ENCODE data around the gene ZNF277. TPM values are rescaled to one million over a fixed set of nuclear protein-coding genes. Genes with fewer than 3 reads are reported as not detected.

The ZNF277 gene
- total RNA-seq, 1 experiment from 2014 or later: 21.3 TPM

DNA sequence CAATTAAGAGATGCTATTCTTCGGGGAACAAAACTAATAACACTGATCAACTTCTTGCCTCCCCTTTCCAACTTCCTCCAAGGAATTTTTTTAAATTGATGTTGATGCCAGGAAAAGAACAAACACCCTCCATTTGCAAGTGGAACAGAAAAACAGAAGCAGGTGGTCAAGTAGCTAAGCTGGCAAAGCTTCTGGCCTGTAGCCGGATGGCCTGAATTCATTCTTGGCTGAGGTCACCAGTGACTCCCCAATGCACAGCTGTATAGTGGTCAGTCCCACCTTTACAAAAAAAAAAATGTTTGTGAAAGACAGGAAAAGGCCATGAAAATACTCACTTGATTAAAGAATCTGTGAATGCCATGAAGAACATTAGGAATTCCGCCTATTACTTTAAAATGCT is 39.3 kb upstream of the ZNF277 start (continued):
- no peak for TF ChIP-seq TCF7L2 (IDR thresholded peaks at IDR 0.05; ENCODE audit: borderline replicate concordance, extremely low read depth, insufficient read depth, insufficient read length)
- TF ChIP-seq, protein P1, sequence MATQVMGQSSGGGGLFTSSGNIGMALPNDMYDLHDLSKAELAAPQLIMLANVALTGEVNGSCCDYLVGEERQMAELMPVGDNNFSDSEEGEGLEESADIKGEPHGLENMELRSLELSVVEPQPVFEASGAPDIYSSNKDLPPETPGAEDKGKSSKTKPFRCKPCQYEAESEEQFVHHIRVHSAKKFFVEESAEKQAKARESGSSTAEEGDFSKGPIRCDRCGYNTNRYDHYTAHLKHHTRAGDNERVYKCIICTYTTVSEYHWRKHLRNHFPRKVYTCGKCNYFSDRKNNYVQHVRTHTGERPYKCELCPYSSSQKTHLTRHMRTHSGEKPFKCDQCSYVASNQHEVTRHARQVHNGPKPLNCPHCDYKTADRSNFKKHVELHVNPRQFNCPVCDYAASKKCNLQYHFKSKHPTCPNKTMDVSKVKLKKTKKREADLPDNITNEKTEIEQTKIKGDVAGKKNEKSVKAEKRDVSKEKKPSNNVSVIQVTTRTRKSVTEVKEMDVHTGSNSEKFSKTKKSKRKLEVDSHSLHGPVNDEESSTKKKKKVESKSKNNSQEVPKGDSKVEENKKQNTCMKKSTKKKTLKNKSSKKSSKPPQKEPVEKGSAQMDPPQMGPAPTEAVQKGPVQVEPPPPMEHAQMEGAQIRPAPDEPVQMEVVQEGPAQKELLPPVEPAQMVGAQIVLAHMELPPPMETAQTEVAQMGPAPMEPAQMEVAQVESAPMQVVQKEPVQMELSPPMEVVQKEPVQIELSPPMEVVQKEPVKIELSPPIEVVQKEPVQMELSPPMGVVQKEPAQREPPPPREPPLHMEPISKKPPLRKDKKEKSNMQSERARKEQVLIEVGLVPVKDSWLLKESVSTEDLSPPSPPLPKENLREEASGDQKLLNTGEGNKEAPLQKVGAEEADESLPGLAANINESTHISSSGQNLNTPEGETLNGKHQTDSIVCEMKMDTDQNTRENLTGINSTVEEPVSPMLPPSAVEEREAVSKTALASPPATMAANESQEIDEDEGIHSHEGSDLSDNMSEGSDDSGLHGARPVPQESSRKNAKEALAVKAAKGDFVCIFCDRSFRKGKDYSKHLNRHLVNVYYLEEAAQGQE (IDR thresholded peaks at IDR 0.05; ENCODE audit: low read depth): no peak
- TF ChIP-seq, protein P2, sequence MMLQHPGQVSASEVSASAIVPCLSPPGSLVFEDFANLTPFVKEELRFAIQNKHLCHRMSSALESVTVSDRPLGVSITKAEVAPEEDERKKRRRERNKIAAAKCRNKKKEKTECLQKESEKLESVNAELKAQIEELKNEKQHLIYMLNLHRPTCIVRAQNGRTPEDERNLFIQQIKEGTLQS (IDR thresholded peaks at IDR 0.05): no peak
- no peak for TF ChIP-seq ZNF274 (IDR thresholded peaks at IDR 0.05; ENCODE audit: low read depth, low read length)
- TF ChIP-seq ZFX (IDR thresholded peaks at IDR 0.05): no peak
- no peak for TF ChIP-seq EZH2 (IDR thresholded peaks at IDR 0.05)
- TF ChIP-seq JUND (IDR thresholded peaks at IDR 0.05): no peak
- TF ChIP-seq CEBPB (IDR thresholded peaks at IDR 0.05; ENCODE audit: low read depth): no peak
- no peak for TF ChIP-seq POLR2AphosphoS5 (IDR thresholded peaks at IDR 0.05; ENCODE audit: low read depth, low read length)

DNA sequence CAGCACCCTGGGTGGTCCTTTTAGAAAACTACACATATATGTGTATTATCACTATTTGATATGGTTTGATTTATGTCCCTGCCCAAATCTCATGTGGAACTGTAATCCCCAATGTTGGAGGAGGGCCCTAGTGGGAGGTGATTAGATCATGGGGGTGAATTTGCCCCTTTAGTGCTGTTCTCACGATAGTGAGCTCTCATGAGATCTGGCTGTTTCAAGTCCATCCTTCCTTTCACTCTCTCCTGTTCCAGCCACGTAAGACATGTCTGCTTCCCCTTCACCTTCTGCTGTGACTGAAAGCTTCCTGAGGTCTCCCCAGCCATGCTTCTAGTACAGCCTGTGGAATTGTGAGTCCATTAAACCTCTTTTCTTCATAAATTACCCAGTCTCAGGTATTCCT is 37.6 kb upstream of the ZNF277 start:
- DNase-seq (ENCODE audit: low read depth, low spot score) (no peak), ATAC-seq (no peak)
- H2AFZ ChIP-seq (ENCODE audit: low read depth, low read length, poor library complexity, severe bottlenecking): no peak overlapping the region
- no peaks in the 10 kb centered on the region for H3K9me2 ChIP-seq (ENCODE audit: insufficient read depth)
- RAD21 ChIA-PET (ENCODE audit: low non-redundant PET in 1 of 2, low total read pairs in 2 of 2, uncharacterized antibody in 2 of 2, unreplicated experiment in 2 of 2): no interaction called here
- H3K4me3 ChIP-seq (replicated peaks in 1 of 2; ENCODE audit: low read depth in 1 of 2, low read length in 2 of 2): no peak overlapping the region
- H3K9me3 ChIP-seq (ENCODE audit: control insufficient read depth in 1 of 2, insufficient read depth in 1 of 2, low read depth in 1 of 2, low read length in 2 of 2): no peaks in the 10 kb centered on the region
- no peak overlapping the region for H3K4me2 ChIP-seq (ENCODE audit: low read length)
- BruUV-seq (replicated peaks): no TSS peak
- no peaks in the 10 kb centered on the region for H3K79me2 ChIP-seq (ENCODE audit: insufficient read depth, low read length)
- intact Hi-C loops (cut with micrococcal nuclease): no loop called here
- H3K9ac ChIP-seq (ENCODE audit: low read length): no peak overlapping the region
- H3K36me3 ChIP-seq (ENCODE audit: control insufficient read depth in 1 of 2, insufficient read depth in 2 of 2, low read length in 2 of 2): no peaks in the 10 kb centered on the region
- H4K20me1 ChIP-seq (ENCODE audit: insufficient read depth): no peaks in the 10 kb centered on the region
- no peak overlapping the region for H3K27ac ChIP-seq (ENCODE audit: low read depth, low read length)
- H3K4me1 ChIP-seq (ENCODE audit: control insufficient read depth in 1 of 2, insufficient read depth in 2 of 2, low read length in 2 of 2): no peaks in the 10 kb centered on the region
- CTCF ChIA-PET: no interaction called here
- no peaks in the 10 kb centered on the region for H3K27me3 ChIP-seq (ENCODE audit: insufficient read depth, low read length)
- no peak for TF ChIP-seq TCF7L2 (IDR thresholded peaks at IDR 0.05; ENCODE audit: borderline replicate concordance, extremely low read depth, insufficient read depth, insufficient read length)
- TF ChIP-seq RAD21 (IDR thresholded peaks at IDR 0.05; ENCODE audit: low read depth): no peak
- TF ChIP-seq, protein P1 (IDR thresholded peaks at IDR 0.05; ENCODE audit: low read depth): no peak
- TF ChIP-seq CEBPB (IDR thresholded peaks at IDR 0.05; ENCODE audit: low read depth): no peak
- TF ChIP-seq FOSL1 (IDR thresholded peaks at IDR 0.05; ENCODE audit: low read depth): no peak
- TF ChIP-seq JUND (IDR thresholded peaks at IDR 0.05): no peak
- no peak for TF ChIP-seq ZNF274 (IDR thresholded peaks at IDR 0.05; ENCODE audit: low read depth, low read length)
- TF ChIP-seq SP1 (IDR thresholded peaks at IDR 0.05; ENCODE audit: low read depth): no peak
- POLR2A ChIA-PET: no interaction called here

Measured in HCT116 (cell line).